Activated CD4-positive, alpha-beta T cell treated with anti-CD3 and anti-CD28 coated beads, Interleukin-2, amount 50 U/mL, for 4 hours (primary cell): ENCODE measurements around the gene NCAPG2.

ENCODE experiments used
- DNase-seq, 2 experiments: peaks; one replicate each; pipeline ENCODE4 v3.0.0-alpha.2; 2020

Gene NCAPG2, protein sequence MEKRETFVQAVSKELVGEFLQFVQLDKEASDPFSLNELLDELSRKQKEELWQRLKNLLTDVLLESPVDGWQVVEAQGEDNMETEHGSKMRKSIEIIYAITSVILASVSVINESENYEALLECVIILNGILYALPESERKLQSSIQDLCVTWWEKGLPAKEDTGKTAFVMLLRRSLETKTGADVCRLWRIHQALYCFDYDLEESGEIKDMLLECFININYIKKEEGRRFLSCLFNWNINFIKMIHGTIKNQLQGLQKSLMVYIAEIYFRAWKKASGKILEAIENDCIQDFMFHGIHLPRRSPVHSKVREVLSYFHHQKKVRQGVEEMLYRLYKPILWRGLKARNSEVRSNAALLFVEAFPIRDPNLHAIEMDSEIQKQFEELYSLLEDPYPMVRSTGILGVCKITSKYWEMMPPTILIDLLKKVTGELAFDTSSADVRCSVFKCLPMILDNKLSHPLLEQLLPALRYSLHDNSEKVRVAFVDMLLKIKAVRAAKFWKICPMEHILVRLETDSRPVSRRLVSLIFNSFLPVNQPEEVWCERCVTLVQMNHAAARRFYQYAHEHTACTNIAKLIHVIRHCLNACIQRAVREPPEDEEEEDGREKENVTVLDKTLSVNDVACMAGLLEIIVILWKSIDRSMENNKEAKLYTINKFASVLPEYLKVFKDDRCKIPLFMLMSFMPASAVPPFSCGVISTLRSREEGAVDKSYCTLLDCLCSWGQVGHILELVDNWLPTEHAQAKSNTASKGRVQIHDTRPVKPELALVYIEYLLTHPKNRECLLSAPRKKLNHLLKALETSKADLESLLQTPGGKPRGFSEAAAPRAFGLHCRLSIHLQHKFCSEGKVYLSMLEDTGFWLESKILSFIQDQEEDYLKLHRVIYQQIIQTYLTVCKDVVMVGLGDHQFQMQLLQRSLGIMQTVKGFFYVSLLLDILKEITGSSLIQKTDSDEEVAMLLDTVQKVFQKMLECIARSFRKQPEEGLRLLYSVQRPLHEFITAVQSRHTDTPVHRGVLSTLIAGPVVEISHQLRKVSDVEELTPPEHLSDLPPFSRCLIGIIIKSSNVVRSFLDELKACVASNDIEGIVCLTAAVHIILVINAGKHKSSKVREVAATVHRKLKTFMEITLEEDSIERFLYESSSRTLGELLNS

DNA sequence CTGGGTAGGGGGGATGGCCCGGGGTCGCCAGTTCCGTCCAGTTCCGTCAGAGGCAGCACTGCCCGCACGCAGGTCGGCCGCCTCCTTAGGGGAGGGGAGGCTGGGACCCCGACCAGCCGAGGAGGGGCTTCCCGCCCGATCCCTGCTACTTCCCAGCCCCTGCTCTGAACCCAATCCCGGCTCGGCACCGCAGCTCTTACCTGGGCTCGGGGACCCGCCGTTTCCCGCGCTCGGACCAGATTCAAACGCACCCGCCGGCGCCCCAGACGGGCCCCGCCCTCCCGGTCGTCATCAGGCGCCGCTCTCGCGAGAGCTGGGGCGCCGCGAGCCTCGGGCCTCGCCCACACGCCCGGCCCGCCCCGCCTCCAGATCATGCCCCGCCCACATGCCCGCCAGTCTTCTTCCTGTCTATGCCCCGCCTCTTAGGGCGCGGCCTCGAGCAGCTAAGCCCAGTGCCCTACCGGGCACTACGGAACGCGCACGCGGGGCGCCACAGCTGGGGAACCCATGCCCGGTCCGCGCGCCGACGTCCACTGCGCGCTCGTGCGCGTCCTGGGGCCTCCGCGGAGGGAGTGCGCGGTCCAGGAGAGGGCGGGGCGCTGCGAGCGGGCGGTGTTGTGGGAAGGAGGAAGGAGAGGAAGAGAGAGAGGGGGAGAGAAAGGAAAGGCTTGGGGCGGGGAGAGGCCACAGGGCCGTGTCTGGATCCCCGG lies at the start of gene NCAPG2:
NCAPG2 (minus strand) TSS at position 281 of the 710 bp plus-strand sequence. CDS start 2,905 bp downstream, outside the sequence.
- peak; percentile 97 for DNase-seq

DNA sequence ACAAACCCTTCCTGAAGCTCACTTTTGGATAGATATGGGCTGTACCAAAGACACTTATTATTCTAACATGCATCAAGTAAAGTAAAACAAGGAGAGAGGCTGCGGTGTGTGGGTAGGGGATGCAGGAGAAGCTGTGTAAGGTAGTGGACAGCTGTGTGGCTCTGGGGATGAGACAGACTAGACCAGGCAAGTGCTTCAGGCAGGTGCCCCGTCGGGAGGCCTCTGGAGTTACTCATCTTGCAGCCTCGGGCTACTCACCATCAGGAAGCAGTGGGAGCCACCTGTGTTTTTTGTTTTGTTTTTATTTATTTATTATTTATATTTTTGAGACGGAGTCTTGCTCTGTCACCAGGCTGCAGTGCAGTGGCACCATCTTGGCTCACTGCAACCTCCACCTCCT lies 49.3 kb upstream of the NCAPG2 start:
- DNase-seq = no peak

DNA sequence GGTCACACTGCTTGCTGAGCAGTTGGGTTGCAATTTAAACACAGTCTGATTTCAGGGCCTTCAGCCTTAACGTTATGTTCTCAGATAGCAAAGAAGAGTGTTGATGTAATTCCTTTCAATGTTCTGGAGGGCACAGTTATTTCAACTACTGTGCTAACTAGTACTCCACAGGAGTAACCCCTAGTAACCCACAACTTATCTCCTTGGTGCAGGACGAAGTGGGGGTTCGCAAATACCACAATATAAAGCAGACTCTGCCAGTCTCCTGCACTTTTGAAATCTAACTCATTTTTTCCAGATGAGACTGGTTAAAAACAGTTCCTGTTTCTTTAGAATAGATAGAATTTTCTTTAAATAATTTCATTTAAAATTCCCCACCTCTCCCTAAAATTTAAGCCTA lies 47.1 kb upstream of the NCAPG2 start:
- DNase-seq = no peak

DNA sequence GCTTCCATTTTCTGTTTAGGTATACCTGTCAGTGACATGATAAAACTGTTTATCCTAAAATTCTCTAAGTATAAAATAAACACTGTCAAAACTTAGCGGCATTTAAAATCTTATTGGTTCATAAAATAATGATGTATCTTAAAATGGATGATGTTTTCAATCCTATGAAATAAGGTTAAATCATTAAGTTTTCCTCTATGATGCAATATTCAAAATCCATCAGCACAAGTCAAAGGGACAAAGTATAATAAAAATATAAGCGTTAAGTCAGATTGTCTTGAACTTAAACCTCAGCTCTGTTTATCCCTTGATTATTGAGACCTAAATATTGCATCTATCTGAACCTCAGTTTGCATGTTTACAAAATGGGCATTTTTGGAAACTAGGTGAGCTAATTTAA lies 46.6 kb upstream of the NCAPG2 start:
- no peak for DNase-seq

DNA sequence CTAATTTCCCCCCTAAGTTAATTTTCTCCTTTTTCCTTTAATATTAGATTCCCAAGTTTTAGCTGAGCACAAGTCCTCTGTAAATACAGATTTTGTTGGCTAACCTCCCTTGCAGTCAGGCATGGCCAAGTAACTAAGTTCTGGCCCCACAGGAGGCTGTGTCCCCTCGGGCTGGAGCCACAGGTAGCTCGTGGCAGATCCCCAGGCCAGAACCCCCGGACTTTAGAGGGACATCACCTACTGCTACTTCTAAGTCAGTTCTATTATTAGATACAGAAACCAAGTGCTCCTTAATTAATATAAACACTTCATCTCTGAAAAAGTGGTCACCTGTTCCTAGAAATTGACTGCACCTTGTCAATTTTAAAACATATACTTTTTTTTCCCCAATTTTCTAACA lies 46.1 kb upstream of the NCAPG2 start:
- DNase-seq = no peak

DNA sequence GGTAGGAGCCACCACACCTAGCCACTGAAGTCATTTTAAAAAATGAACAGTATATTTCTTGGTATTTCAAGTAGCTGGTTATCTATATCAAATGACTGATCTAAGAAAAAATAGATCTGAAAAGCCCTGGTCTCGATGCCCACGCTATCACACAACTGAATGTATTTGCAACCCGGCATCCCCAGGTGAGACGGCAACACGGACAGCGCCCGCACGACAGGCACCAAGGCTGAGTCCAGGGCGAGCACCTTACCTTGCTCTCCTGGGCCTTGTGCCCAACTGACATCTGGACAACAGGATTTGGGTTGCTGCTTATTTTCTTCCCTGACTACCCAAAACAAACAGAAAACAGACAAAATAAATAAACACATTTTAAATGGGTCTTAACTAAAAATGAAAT lies 44.8 kb upstream of the NCAPG2 start:
- DNase-seq = no peak

DNA sequence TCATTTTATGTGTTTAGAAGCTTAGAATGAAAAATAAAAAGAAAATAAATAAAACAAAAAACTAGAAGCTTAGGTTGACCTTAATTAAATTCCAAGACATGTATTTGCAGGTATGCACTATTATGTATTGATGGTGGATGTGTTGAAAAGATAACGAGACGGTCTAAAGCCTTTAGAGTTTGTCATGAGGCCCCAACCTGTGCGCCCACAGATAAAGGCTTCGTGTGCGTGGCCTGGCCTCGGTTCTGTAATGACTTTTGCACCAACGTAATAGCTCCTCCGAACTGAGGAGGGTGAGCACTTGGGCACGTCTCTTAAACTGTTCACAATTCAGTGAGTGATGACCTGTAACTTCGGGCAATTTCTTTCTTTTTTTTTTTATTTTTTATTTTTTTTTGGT lies 43.7 kb upstream of the NCAPG2 start:
- no peak for DNase-seq

DNA sequence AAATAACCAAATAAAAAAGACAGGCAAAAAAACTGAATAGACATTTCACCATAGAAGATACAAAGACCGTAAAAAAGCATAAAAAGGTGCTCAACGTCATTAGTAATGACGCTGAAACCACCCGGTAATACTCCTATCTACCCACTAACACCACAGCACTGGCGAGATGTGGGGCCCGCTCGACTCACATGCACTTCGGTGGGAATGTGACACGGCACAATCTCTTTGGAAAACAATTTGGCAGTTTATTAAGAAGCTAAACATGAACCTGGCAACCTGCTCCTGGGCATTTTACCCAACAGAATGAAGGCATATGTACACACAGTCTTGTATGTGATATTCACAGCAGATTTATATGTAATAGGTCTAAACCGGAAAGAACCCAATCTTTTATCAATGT lies 42.8 kb upstream of the NCAPG2 start:
- DNase-seq = no peak

DNA sequence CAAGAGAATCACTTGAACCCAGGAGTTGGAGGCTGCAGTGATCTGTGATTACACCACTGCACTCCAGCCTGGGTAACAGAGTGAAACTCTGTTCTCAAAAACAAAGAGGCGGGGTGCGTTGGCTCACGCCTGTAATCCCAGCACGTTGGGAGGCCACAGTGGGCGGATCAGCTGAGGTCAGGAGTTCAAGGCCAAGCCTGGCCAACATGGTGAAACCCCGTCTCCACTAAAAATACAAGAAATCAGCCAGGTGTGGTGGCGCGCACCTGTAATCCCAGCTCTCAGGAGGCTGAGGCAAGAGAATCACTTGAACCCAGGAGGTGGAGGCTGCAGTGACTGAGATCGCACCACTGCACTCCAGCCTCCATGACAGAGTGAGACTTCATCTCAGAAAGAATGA lies 42.4 kb upstream of the NCAPG2 start:
- DNase-seq = no peak

DNA sequence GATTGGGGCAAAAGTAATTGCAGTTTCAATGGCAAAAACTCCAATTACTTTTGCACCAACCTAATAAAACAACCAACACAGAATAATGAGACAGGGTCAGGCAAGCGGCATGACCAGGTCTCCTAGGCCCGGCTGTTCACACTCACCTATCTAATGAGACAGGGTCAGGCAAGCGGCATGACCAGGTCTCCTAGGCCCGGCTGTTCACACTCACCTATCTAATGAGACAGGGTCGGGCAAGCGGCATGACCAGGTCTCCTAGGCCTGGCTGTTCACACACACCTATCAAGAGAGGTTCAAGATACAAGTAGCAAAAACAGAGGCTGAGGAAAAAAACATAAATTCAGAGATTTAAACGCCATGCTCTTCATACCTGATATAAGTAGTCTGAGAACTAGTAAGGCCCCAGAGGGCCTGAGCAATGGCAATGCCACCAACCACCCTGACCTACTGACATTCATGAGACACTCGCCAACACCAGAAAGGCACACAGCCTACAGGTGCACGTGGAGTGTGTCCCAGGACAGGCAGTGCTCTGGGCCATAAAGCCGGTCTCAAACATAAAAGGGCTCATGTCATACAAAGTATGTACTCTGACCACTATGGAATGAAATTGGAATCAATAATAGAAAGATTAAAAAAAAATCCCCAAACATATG lies 40.6 kb upstream of the NCAPG2 start:
- DNase-seq = no peak

DNA sequence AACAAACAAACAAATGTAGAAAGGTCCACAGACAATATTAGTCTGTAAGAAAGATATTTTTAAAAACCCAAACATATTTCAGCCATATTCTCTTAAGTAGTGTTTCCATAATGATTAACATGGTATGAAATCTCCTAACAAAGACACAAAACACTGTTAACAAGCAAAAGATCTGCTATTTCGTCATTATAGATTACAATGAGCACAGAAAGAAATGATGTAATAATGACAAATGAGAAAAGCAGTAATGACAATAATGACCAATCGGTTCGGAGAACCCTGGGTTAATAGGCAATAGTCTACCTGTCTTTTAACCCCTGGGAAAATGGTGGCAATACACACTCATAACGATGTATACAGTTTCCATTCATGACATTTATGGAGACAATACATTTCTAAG lies 39.5 kb upstream of the NCAPG2 start:
- DNase-seq = no peak

DNA sequence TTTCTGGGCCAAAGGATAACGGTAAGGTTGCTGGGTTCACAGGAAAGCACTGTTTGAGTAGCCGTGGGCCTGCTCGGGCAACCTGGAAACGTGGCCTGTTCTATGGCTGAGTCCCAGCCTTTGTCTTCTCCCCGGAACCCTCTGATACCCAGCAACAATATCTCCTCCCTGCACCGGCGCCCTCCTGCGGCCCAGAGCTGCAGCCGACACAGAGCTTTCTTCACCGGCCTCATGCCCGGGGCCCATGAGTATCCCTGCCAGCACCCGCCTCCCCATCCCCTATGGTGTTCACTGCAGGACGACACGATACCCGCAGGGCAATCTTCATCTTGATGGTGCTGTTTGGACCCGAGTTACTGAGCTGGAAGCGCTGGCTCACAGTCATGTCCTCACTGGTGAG lies 38.6 kb upstream of the NCAPG2 start:
- no peak for DNase-seq

DNA sequence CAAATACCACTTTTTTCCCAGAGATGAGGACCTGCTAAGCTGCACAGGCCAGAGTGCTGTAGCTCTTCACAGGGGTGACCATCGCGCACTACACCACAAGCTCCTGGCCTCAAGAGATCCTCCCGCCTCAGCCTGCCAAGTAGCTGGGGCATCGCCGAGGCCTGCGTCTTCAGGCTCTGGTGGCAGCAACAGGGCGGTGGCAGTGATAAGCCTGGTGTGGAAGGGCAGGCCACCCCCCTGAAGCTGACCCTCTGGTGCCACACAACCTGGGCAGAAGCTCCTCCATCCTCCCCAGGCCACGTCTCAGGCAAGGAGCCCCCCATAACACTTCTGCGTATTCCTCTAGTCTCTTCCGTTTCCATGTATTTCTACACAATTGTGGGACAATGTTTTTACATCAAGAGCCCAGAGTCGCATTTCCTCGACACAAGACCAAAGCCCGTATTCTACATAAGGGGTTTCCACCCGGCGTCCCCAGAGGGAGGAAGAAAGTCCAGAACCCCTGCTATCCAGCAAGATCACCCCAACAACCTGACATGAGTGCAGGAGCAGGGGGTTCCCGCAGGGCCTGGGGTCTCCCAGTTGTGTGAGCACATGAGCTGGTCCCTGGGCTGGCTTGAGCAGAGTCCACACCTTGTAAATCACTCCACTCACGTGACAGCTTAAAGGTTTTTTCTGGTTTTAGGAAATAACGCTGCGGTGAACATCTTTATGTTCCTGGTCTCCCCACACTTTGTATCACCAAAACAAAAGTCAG lies 37.6 kb upstream of the NCAPG2 start:
- no peak for DNase-seq

DNA sequence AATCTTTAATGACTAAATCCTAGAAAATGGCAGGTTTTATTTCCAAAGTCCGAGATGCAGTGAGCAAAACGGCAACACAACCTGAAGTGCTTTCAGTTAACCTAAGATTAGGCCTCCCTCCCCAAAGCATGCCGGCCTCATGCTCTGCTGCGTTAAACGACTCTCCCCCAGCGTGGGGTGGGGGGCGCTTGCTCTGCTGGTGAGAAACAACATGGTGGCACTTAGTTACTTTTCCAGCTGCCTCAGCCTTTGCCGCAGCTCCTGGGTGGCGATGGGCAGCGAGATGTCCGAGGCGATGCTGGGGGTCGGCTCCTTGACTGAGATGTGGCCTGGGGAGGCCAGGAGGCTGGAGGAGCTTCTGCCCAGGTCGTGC lies 36.7 kb upstream of the NCAPG2 start:
- no peak for DNase-seq

DNA sequence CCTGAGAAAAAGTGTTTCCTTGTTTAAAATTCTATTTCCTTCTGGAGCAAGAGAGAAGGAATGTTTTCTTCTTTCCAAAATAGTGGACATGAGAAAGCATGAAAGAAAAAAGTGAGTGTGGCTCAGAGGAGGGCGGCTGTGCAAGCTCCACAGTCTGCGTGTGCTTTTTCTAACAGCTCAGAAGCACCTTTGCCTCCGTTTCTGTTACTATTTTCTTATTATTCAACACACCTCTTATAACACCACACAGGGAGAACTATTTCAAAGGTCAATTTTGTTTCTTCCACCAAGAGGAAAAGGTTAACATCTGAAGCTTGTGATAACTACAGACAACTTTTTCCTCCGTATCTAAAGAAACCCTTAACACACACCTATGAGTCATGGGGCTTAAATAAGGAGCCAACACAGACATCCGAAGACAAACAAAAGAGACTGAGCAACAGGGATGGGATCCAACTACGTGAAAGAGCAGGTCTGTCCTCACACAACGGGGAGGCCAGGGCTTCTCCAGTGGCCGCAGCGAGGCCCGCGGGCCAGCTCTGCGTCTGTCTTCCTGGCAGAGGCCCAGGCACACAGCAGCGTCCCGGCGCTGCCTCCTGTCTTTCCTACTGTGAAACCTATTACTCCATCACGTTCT lies 36.2 kb upstream of the NCAPG2 start:
- no peak for DNase-seq

DNA sequence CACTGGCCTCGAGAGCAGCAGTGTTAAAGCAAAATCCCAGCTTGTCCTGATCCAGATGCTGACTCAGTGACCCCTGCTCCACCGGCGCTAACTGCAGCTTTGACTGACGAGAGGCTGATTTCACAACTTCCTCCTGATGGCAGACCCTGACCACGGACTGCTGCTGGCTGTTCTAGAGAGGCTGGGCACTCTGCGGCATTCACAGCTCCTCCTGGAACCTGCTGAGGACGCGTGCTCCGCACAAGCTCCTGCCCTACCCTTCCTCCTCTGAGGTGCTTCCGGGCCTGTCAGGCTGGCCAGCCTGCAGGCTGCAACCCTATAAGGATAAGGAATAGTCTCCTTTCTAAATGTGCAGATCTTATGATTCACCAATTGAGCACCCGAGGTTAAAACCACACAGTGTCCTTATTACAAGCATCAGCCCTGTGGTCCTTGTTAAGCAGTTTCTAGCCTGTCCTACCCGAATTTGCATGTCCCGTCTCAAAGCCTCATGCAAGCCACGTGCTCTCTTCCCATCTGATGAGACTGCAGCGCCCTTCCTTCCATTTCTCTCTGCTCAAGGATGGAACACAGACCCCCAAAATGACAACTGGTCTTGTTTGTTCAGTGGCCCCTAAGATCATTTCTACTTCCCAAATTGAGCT lies 35.5 kb upstream of the NCAPG2 start:
- DNase-seq = no peak

DNA sequence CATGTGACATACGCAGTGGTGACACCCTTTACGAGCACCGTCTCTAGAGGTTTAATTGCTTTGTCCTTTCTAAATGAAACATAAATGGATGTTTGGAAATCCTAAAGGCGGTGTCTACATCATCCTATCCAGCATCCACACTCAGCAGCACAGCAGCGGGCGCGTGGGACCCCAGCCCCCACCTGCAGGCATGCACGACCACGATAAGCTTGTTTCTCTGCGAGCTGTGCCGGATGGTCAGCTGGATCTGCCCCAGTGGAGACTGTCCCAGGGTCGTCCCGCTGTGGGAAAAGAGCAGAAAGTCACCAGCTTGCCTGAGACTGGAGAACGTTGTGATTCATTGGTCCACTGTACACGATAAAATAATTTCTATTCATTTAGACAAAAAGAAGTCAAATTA lies 34.2 kb upstream of the NCAPG2 start:
- no peak for DNase-seq

DNA sequence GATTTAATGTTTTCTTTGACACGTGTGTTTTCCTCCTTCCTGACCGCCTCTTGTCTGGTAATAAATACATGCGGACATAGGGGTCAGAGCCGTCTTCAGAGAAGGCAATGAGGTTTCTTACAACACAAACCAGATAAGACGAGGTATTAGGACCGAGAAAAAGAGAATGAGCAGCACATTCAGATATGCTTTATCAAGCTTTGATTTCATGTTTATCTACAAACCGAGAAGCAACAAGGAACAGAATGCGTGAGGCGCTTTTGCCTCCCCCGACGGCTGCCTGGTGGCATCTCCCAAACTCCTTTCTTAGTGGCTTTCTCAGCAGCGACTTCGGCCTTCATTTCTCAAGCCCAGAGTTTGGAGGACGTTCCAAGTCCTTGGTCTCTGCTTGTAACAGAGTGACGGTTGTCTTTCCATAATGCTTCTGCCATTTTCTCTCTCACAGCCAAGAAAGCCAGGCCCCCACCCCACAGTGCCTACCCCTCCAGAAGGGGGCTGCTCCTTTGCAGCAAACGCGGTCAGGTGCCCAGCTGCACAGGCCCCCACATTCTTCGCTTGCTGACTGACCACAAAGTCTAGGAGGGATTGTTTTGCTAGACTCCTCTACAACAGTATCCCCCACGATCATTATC lies 32.6 kb upstream of the NCAPG2 start:
- DNase-seq = no peak

DNA sequence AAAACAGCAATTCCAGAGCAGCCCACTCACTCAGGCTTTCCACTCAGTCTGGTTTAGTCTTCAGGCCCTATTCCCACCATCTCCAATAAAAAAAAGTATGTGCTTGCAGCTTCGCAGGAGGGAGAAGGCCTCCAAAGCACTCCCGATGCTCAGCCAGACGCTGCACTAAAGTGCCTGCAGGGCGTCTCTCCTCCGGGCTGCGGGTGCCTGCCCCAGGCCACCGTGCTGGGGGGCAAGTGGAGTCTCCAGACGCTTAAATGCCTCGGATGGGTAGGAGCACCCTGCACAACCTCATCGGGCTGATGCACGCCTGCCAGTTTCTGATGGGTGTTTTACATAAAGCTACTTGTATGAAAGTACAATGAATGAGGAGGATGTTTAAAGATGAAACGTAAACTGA lies 31.3 kb upstream of the NCAPG2 start:
- DNase-seq = no peak

DNA sequence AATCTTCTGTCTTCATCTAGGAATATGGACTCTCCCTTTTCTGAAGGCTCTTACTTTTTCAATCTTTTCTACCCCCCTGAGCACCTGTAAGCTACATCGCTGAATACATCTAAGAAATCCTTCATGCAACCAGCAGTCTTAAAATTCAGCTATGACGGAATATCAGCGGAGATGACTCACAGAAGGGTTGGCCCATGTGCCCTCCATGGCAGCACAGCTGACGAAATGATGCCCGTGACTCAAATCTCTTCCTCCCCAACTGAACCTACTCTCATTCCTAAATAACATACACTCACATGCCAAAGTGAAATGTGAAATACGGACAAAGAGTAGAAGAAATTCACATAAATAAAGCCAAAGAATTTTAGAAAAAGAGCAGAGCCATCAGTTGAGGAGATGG lies 30.3 kb upstream of the NCAPG2 start:
- DNase-seq = no peak
